Heart right ventricle (tissue), 16 donors: ENCODE data around the gene MAOA. TPM values are rescaled to one million over a fixed set of nuclear protein-coding genes. Genes with fewer than 3 reads are reported as not detected.

Source experiments
- ATAC-seq, 8 donors: fragments of 200-7000 bp; cut with Tn5 transposase; one replicate each; pipeline ENCODE4 v1.9.1; 2020; ENCODE audit warnings: mild to moderate bottlenecking in 8 of 8, moderate library complexity in 8 of 8, moderate number of reproducible peaks in 1 of 8
- DNase-seq, 2 donors: peaks; one replicate each; pipeline ENCODE4 v3.0.0-alpha.2; 2020
- H3K27ac ChIP-seq, 10 donors: fragments of 200-600 bp; sonication (generic) in 2 of 10; one replicate each; pipeline versions ENCODE4 v1.5.0 to v1.8.0; 2020 to 2022; ENCODE audit warnings: mild to moderate bottlenecking in 3 of 10
- H3K27me3 ChIP-seq, 7 donors: fragments of 200-600 bp; one replicate each; pipeline ENCODE4 v1.8.0; 2021 to 2022; ENCODE audit warnings: mild to moderate bottlenecking in 2 of 7
- H3K36me3 ChIP-seq, 9 donors: fragments of 200-600 bp; sonication (generic) in 1 of 9; one replicate each; pipeline versions ENCODE4 v1.5.0 to v1.8.0; 2020 to 2022; ENCODE audit warnings: mild to moderate bottlenecking in 2 of 9
- H3K4me1 ChIP-seq, 9 donors: fragments of 200-600 bp; sonication (generic) in 1 of 9; one replicate each; pipeline versions ENCODE4 v1.5.0 to v1.8.0; 2020 to 2022; ENCODE audit warnings: mild to moderate bottlenecking in 4 of 9
- H3K4me3 ChIP-seq, 10 donors: fragments of 200-600 bp; sonication (generic) in 2 of 10; one replicate each; pipeline versions ENCODE4 v1.5.0 to v1.8.0; 2020 to 2022; ENCODE audit warnings: mild to moderate bottlenecking in 7 of 10, moderate library complexity in 2 of 10
- H3K9me3 ChIP-seq, 11 donors: fragments of 200-600 bp in 10 of 11; sonication (generic) in 2 of 11; one replicate each; pipeline versions ENCODE4 v1.5.0 to v1.8.0; 2013 to 2022; ENCODE audit warnings: mild to moderate bottlenecking in 2 of 11, control low read depth in 1 of 11, moderate library complexity in 1 of 11
- WGBS, 2 donors: extraction: QIAGEN DNeasy Blood & Tissue Kit; methylation state at CpG; one replicate each; pipeline ENCODE4 v1.1.7; 2013; ENCODE audit warnings: inconsistent platforms in 1 of 2; 5-methylcytosine and 5-hydroxymethylcytosine counted together
- intact Hi-C, 10 donors: fragments of 100-400 bp; cut with DNase I; formaldehyde crosslinking; loops; one replicate each; pipeline versions ENCODE4 v1.11.1 to v1.14.2; 2022
- polyA plus RNA-seq, 2 donors: library from polyadenylated mRNA; stranded (reverse); fragments of 200-250 nt; gene quantifications; one replicate each; pipeline ENCODE4 v1.2.3, GENCODE V29; 2013
- total RNA-seq, 10 donors: library from RNA; stranded (reverse); fragmentation: NEBNext Ultra II Directional in 3 of 10; extraction: Animal tissue kit (Norgen Biotek cat#: 25700) in 3 of 10; gene quantifications; one replicate each; pipeline versions ENCODE4 v1.2.1 to v1.2.4, GENCODE V29; 2021 to 2023
- TF ChIP-seq, protein P1 (sequence below), 9 donors: fragments of 200-600 bp; sonication (generic) in 2 of 9; IDR thresholded peaks; one replicate each; pipeline versions ENCODE4 v1.5.0 to v1.8.0; 2021 to 2022; ENCODE audit warnings: antibody characterized with exemption in 9 of 9, mild to moderate bottlenecking in 5 of 9, moderate library complexity in 1 of 9
- donor health status: Arrhythmogenic right ventricular cardiomyopathy.
- donor health status: ischemic (EF 13 %, LVEDD 7.1; RV severe dilation, severe dysfunction).
- donor health status: healthy with polysubstance abuse.
- donor health status: DM: no; HTN: yes; CAD: no.
- donor health status: DM: no; HTN: no; CAD: no.
- donor health status: ischemic (EF 25% LVEDD 6.9; RV normal size, moderate dysfunction).
- donor health status: ischemic (EF 25% LVEDD 5.7; RV mildly dilated, moderate dysfunction).
- donor health status: healthy.
- donor health status: DM: yes; HTN: yes; CAD: no.
- donor health status: Ischemic cardiomyopathy.
- donor health status: ischemic (EF 35%, LVEDD 5.7; RV mildly dilated, moderate dysfunction).
- donor health status: nonischemic (EF 11% LVEDD 7.7; RV severe dilation, severe dysfunction).
- donor health status: DM: yes; HTN: yes; CAD: no.
- donor health status: PGD.
- donor health status: ischemic (EF 29% LVEDD 5.4; RV normal size, mild dysfunction).
- donor health status: nonischemic (EF 23%, LVEDD 6.1; RV moderate dilation, normal function).

Gene MAOA
- total and polyA plus RNA-seq, 12 donors = 25.7 to 152 (median 87.8) TPM

DNA sequence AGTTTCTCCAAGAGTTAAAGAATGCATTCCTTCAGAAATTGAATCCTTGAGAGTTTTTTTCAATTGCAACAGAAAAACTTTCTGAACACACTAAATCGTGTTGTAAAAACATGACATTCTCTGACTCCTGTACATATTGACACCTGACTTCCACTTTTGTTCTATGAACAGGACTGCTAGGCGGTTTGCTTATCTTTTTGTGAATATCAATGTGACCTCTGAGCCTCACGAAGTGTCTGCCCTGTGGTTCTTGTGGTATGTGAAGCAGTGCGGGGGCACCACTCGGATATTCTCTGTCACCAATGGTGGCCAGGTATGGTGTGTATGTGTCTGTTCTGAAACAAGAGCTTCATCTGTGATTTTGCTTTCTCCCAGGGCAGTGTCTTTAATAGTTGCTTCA lies 71.9 kb downstream of the MAOA start:
- no peak overlapping the region for H3K4me3 ChIP-seq
- no peak for ATAC-seq
- intact Hi-C loops = no loop called here
- peaks cover 0 to 11% (median 0%) of the 10 kb centered on the region in 9 donors for H3K36me3 ChIP-seq
- H3K4me1 ChIP-seq = no peaks in the 10 kb centered on the region
- no peak overlapping the region for H3K27ac ChIP-seq
- DNase-seq = no peak
- TF ChIP-seq, protein P1, sequence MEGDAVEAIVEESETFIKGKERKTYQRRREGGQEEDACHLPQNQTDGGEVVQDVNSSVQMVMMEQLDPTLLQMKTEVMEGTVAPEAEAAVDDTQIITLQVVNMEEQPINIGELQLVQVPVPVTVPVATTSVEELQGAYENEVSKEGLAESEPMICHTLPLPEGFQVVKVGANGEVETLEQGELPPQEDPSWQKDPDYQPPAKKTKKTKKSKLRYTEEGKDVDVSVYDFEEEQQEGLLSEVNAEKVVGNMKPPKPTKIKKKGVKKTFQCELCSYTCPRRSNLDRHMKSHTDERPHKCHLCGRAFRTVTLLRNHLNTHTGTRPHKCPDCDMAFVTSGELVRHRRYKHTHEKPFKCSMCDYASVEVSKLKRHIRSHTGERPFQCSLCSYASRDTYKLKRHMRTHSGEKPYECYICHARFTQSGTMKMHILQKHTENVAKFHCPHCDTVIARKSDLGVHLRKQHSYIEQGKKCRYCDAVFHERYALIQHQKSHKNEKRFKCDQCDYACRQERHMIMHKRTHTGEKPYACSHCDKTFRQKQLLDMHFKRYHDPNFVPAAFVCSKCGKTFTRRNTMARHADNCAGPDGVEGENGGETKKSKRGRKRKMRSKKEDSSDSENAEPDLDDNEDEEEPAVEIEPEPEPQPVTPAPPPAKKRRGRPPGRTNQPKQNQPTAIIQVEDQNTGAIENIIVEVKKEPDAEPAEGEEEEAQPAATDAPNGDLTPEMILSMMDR (IDR thresholded peaks at IDR 0.05) = no peak
- H3K27me3 ChIP-seq = peaks cover 0 to 9% (median 0%) of the 10 kb centered on the region in 7 donors
- peaks cover 0 to 3% (median 0%) of the 10 kb centered on the region in 11 donors for H3K9me3 ChIP-seq
- WGBS, 2 donors = 61 to 63% methylated on average over 5 of the region's 5 CpGs

DNA sequence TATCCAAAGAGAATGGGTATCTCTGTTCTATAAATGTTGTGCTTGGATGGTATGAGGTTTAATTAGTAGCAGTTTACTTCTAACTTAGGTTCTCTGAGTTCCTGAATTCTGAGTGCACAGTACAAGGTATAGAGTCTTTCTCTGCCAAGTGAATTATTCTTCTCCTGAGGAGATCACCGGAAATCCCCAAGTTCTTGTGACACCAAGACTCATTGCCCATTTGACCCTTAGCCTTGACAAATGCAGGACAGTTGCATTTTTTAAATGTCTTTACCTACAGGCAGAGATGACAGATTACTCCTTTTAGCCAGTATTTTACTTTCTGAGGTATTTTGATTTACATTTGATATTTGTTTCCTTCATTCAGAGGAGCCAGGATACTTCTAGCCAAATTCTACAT lies 72.9 kb downstream of the MAOA start:
- Histone ChIP-seq H3K27ac (no peak overlapping the region), H3K27me3 (peaks cover 0 to 13% (median 0%) of the 10 kb centered on the region in 7 donors), H3K9me3 (peaks cover 0 to 3% (median 0%) of the 10 kb centered on the region in 11 donors), H3K4me3 (no peak overlapping the region), H3K4me1 (no peaks in the 10 kb centered on the region), H3K36me3 (peaks cover 0 to 17% (median 0%) of the 10 kb centered on the region in 9 donors)
- ATAC-seq (no peak), DNase-seq (no peak)
- intact Hi-C loops = no loop called here
- 87 to 90% methylated on average over 1 of the region's 1 CpG for WGBS, 2 donors
- TF ChIP-seq, protein P1 (IDR thresholded peaks at IDR 0.05) = no peak

DNA sequence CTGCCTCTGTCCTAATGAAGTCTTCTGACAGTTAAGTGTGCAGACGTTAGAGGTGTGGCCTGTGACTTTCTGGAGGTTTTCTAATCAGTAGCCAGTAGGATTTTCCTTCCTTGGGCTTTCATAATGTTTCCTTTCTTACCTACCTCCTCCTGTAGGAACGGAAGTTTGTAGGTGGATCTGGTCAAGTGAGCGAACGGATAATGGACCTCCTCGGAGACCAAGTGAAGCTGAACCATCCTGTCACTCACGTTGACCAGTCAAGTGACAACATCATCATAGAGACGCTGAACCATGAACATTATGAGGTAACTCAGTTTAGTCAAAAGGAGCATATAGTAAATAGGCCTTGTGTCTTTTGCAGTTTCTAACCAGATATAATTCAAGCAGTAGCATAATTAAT lies 75.0 kb downstream of the MAOA start:
- 91 to 95% methylated on average over 7 of the region's 7 CpGs for WGBS, 2 donors
- peaks cover 0 to 13% (median 0%) of the 10 kb centered on the region in 7 donors for H3K27me3 ChIP-seq
- H3K4me3 ChIP-seq = no peak overlapping the region
- DNase-seq (no peak), ATAC-seq (no peak)
- TF ChIP-seq, protein P1 (IDR thresholded peaks at IDR 0.05) = no peak
- no peaks in the 10 kb centered on the region for H3K9me3 ChIP-seq
- no peak overlapping the region for H3K27ac ChIP-seq
- H3K4me1 ChIP-seq = no peaks in the 10 kb centered on the region
- peaks cover 0 to 17% (median 0%) of the 10 kb centered on the region in 9 donors for H3K36me3 ChIP-seq
- intact Hi-C loops = no loop called here

DNA sequence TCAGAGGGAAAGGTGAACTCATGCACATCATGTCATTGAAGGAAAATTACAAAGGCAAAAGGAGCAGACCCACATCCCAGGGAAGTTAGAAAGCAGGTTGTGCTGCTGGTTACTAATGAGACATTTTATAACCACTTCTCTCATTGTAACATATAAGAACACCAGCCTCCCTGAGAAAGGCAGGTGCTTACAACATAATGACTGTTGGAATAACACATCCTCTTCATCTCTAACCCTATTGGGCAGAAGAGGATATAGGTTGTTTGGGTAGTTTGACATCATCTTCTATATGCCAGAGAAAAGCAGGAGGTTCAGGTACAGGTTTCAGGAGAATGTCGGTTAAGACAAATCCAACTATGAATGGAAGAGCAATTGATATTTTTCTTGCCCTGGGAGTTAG lies 77.6 kb downstream of the MAOA start:
- Histone ChIP-seq H3K4me1 (no peaks in the 10 kb centered on the region), H3K36me3 (peaks cover 0 to 17% (median 0%) of the 10 kb centered on the region in 9 donors), H3K27me3 (peaks cover 0 to 18% (median 0%) of the 10 kb centered on the region in 7 donors), H3K27ac (no peak overlapping the region), H3K4me3 (no peak overlapping the region), H3K9me3 (no peaks in the 10 kb centered on the region)
- 100% methylated on average over 1 of the region's 1 CpG for WGBS, 2 donors
- no peak for ATAC-seq
- DNase-seq = no peak
- TF ChIP-seq, protein P1 (IDR thresholded peaks at IDR 0.05) = no peak
- intact Hi-C loops = no loop called here
